Suprapubic skin (tissue), 3 donors: ENCODE measurements around the gene CTNNA3.

Experiments used
- EP300 ChIP-seq: sonication (generic); formaldehyde crosslinking; IDR thresholded peaks from one replicate; pipeline ENCODE4 v1.6.1; 2017; ENCODE audit warnings: antibody characterized with exemption
- TF ChIP-seq, protein P1 (sequence below), 2 donors: fragments of 200-600 bp in 1 of 2; fragments of 450-650 bp in 1 of 2; sonication (generic) in 1 of 2; IDR thresholded peaks; one replicate each; pipeline ENCODE4 v1.5.1; 2016 to 2019; ENCODE audit warnings: antibody characterized with exemption in 2 of 2, mild to moderate bottlenecking in 1 of 2, moderate library complexity in 1 of 2

GRCh38 chr10:67550838-67551402 is 145.1 kb downstream of the CTNNA3 start:
- TF ChIP-seq, protein P1, sequence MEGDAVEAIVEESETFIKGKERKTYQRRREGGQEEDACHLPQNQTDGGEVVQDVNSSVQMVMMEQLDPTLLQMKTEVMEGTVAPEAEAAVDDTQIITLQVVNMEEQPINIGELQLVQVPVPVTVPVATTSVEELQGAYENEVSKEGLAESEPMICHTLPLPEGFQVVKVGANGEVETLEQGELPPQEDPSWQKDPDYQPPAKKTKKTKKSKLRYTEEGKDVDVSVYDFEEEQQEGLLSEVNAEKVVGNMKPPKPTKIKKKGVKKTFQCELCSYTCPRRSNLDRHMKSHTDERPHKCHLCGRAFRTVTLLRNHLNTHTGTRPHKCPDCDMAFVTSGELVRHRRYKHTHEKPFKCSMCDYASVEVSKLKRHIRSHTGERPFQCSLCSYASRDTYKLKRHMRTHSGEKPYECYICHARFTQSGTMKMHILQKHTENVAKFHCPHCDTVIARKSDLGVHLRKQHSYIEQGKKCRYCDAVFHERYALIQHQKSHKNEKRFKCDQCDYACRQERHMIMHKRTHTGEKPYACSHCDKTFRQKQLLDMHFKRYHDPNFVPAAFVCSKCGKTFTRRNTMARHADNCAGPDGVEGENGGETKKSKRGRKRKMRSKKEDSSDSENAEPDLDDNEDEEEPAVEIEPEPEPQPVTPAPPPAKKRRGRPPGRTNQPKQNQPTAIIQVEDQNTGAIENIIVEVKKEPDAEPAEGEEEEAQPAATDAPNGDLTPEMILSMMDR (IDR thresholded peaks at IDR 0.05) = no peak
- no peak for TF ChIP-seq EP300
